ENCODE data around the gene EXD3. TPM values are rescaled to one million over a fixed set of nuclear protein-coding genes. Genes with fewer than 3 reads are reported as not detected.

Gene EXD3
- total and polyA plus RNA-seq, 2 of the 13 experiments (the other 11 are each of a cell fraction or from before 2014, with no cell fraction given): 2.7 to 4.8 TPM

GRCh38 chr9:137277329-137278041 is 145.5 kb downstream of the EXD3 start, which contains the start of gene TOR4A (continued):
- TF ChIP-seq TERF1 (CRISPR knock-in tag; IDR thresholded peaks at IDR 0.05) (no peak), CHCHD3 (CRISPR knock-in tag; IDR thresholded peaks at IDR 0.05) (no peak), HOXA3 (CRISPR knock-in tag; IDR thresholded peaks at IDR 0.05) (peak; percentile 73), STAT6 (CRISPR knock-in tag; IDR thresholded peaks at IDR 0.05; ENCODE audit: borderline replicate concordance) (no peak), ZFP62 (CRISPR knock-in tag; IDR thresholded peaks at IDR 0.05) (no peak), NFRKB (IDR thresholded peaks at IDR 0.05) (no peak), NFKBIZ (CRISPR knock-in tag; IDR thresholded peaks at IDR 0.05) (no peak; the same call in 1 of the 2 replicates), PAXIP1 (CRISPR knock-in tag; conservative IDR thresholded peaks at IDR 0.05) (peak; percentile 65), MXD4 (CRISPR knock-in tag; IDR thresholded peaks at IDR 0.05) (peak; percentile 83), HOXA5 (CRISPR knock-in tag; IDR thresholded peaks at IDR 0.05) (peak; percentile 77; the same call in 1 of the 2 replicates), EZH2 (conservative IDR thresholded peaks at IDR 0.05; ENCODE audit: low read depth, low read length) (no peak), ZBTB7B (CRISPR knock-in tag; IDR thresholded peaks at IDR 0.05) (peak; percentile 66), LBX2 (CRISPR knock-in tag; IDR thresholded peaks at IDR 0.05; ENCODE audit: borderline replicate concordance) (no peak), ZNF839 (CRISPR knock-in tag; IDR thresholded peaks at IDR 0.05; ENCODE audit: borderline replicate concordance) (no peak), XRCC5 (optimal IDR thresholded peaks at IDR 0.05; ENCODE audit: low read length) (peak; percentile 21), ZNF251 (CRISPR knock-in tag; IDR thresholded peaks at IDR 0.05) (no peak), CC2D1A (CRISPR knock-in tag; IDR thresholded peaks at IDR 0.05) (no peak), SCMH1 (CRISPR knock-in tag; IDR thresholded peaks at IDR 0.05; ENCODE audit: borderline replicate concordance) (no peak), ATM (IDR thresholded peaks at IDR 0.05; ENCODE audit: borderline replicate concordance) (no peak), TFDP2 (CRISPR knock-in tag; IDR thresholded peaks at IDR 0.05) (peak; percentile 74), ATF3 (CRISPR knock-in tag; IDR thresholded peaks at IDR 0.05) (no peak), FOXK2 (IDR thresholded peaks at IDR 0.05) (no peak)
